ENCODE results near the gene SCYL1. TPM values are rescaled to one million over a fixed set of nuclear protein-coding genes. Genes with fewer than 3 reads are reported as not detected.

Gene SCYL1
- total RNA-seq, 1 experiment from 2014 or later: 53.6 TPM

DNA sequence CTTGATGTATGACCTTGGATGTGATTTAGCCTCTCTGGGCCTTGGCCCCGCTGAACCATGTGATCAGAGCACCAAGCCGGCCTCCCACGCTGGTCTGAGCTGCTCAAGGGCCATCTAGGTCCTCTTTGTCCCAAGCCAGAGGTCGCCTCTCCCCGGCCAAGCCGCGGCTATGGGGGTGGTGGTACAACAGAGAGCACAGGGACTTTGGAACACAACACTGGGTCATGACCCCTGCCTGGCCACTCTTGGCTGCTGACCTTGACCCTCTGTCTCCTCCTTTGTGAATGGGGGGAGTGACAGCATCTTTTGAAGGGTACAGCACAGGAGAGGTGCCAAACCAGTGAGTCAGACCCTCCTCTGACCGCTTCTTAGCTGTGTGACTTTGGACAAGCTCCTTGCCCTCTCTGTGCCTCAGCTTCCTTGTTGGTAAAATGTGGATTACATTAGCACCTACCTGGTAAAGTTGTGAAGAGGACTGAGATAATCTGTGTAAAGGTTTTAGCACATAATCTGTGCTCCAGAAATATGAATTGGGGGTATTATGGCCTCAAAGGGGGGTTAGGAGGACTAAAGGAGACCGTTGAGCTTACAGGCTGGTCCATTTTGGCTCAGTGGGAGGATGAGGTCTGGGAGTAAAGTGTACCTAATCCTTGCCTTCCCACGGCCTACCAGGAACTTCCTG is 4.7 kb downstream of the SCYL1 start:
- no peak for DNase-seq
- no TSS peak for BruUV-seq (replicated peaks)
- Mint-ChIP-seq H3K27ac (ENCODE audit: unreplicated experiment) (no peak overlapping the region), H3K36me3 (ENCODE audit: insufficient read depth, unreplicated experiment) (peaks cover 49% of the 10 kb centered on the region), H3K4me1 (ENCODE audit: low read depth, unreplicated experiment) (peaks cover 2% of the 10 kb centered on the region), H3K9me3 (ENCODE audit: low read depth, unreplicated experiment) (no peaks in the 10 kb centered on the region), H3K4me3 (ENCODE audit: low read depth, unreplicated experiment) (no peak overlapping the region), H3K27me3 (ENCODE audit: unreplicated experiment) (no peaks in the 10 kb centered on the region)
- CTCF ChIA-PET: interaction anchor here (0.6 kb wide), 1 partner anchor 803 kb away, joined by 7 read pairs; no protein-coding TSS in a partner anchor
- TF ChIP-seq CTCF (IDR thresholded peaks at IDR 0.05; ENCODE audit: unreplicated experiment): no peak
- intact Hi-C loops (cut with micrococcal nuclease; ENCODE audit: unreplicated experiment): no loop called here

DNA sequence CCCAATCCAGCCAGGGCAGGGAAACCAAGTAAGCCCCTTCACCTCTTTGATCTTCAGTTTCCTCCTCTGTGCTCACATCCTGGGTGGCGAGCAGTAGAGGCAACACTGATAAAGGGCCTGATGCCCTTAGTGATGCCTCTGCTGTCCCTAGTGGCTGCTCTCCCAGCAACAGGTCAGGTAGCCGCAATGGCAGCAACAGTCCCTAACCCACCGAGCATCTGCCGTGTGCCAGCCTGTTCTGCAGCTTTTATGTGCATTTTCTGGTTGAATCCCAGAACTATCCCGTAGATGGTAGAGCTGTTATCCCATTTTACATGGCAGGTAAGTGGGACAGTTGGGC is 5.2 kb downstream of the SCYL1 start:
- H3K27ac Mint-ChIP-seq (ENCODE audit: unreplicated experiment): no peak overlapping the region
- H3K4me3 Mint-ChIP-seq (ENCODE audit: low read depth, unreplicated experiment): no peak overlapping the region
- CTCF ChIA-PET: no interaction called here
- no peak for DNase-seq
- no peaks in the 10 kb centered on the region for H3K27me3 Mint-ChIP-seq (ENCODE audit: unreplicated experiment)
- intact Hi-C loops (cut with micrococcal nuclease; ENCODE audit: unreplicated experiment): no loop called here
- H3K4me1 Mint-ChIP-seq (ENCODE audit: low read depth, unreplicated experiment): no peaks in the 10 kb centered on the region
- no peak for TF ChIP-seq CTCF (IDR thresholded peaks at IDR 0.05; ENCODE audit: unreplicated experiment)
- H3K9me3 Mint-ChIP-seq (ENCODE audit: low read depth, unreplicated experiment): no peaks in the 10 kb centered on the region
- no TSS peak for BruUV-seq (replicated peaks)
- peaks cover 51% of the 10 kb centered on the region for H3K36me3 Mint-ChIP-seq (ENCODE audit: insufficient read depth, unreplicated experiment)

GRCh38 chr11:65532388-65533064 is 7.6 kb downstream of the SCYL1 start:
- H3K27me3 Mint-ChIP-seq (ENCODE audit: unreplicated experiment): no peaks in the 10 kb centered on the region
- no peak for DNase-seq
- CTCF ChIA-PET: no interaction called here
- H3K4me3 Mint-ChIP-seq (ENCODE audit: low read depth, unreplicated experiment): no peak overlapping the region
- BruUV-seq (replicated peaks): no TSS peak
- H3K4me1 Mint-ChIP-seq (ENCODE audit: low read depth, unreplicated experiment): no peaks in the 10 kb centered on the region
- H3K9me3 Mint-ChIP-seq (ENCODE audit: low read depth, unreplicated experiment): no peaks in the 10 kb centered on the region
- H3K27ac Mint-ChIP-seq (ENCODE audit: unreplicated experiment): no peak overlapping the region
- no peak for TF ChIP-seq CTCF (IDR thresholded peaks at IDR 0.05; ENCODE audit: unreplicated experiment)
- peaks cover 48% of the 10 kb centered on the region for H3K36me3 Mint-ChIP-seq (ENCODE audit: insufficient read depth, unreplicated experiment)
- intact Hi-C loops (cut with micrococcal nuclease; ENCODE audit: unreplicated experiment): no loop called here

GRCh38 chr11:65535102-65535501 is 10.2 kb downstream of the SCYL1 start:
- CTCF ChIA-PET: interaction anchor here (0.6 kb wide), 1 partner anchor 70 kb away, joined by 3 read pairs; no protein-coding TSS in a partner anchor
- intact Hi-C loops (cut with micrococcal nuclease; ENCODE audit: unreplicated experiment): no loop called here
- Mint-ChIP-seq H3K4me3 (ENCODE audit: low read depth, unreplicated experiment) (no peak overlapping the region), H3K27ac (ENCODE audit: unreplicated experiment) (no peak overlapping the region), H3K4me1 (ENCODE audit: low read depth, unreplicated experiment) (no peaks in the 10 kb centered on the region), H3K27me3 (ENCODE audit: unreplicated experiment) (no peaks in the 10 kb centered on the region), H3K9me3 (ENCODE audit: low read depth, unreplicated experiment) (no peaks in the 10 kb centered on the region), H3K36me3 (ENCODE audit: insufficient read depth, unreplicated experiment) (peaks cover 64% of the 10 kb centered on the region)
- DNase-seq: no peak
- no TSS peak for BruUV-seq (replicated peaks)
- no peak for TF ChIP-seq CTCF (IDR thresholded peaks at IDR 0.05; ENCODE audit: unreplicated experiment)
